OCI-LY1 (cell line): ENCODE measurements around the gene AGPAT1.

ENCODE experiments used
- H2AFZ ChIP-seq: fragments of 200-600 bp; sonication (generic), shearing (Covaris generic); 2 replicates; pipeline ENCODE4 v1.6.0; 2014; ENCODE audit warnings: antibody characterized with exemption, mild to moderate bottlenecking, low read length
- H3F3A ChIP-seq: fragments of 200-600 bp; sonication (generic), shearing (Covaris generic); 2 replicates; pipeline ENCODE4 v1.6.0; 2014; ENCODE audit warnings: mild to moderate bottlenecking, antibody characterized with exemption, low read length, moderate library complexity; ENCODE audit not compliant: insufficient read depth
- H3K27ac ChIP-seq: fragments of 200-600 bp; sonication (generic); 2 replicates; pipeline ENCODE4 v1.5.1; 2014; ENCODE audit warnings: low read length, mixed run types, mild to moderate bottlenecking, low read depth; ENCODE audit not compliant: poor library complexity, severe bottlenecking
- H3K27me3 ChIP-seq: fragments of 200-600 bp; sonication (generic); 2 replicates; pipeline ENCODE4 v1.6.0; 2014; ENCODE audit warnings: antibody characterized with exemption, mild to moderate bottlenecking, low read length, moderate library complexity; ENCODE audit not compliant: insufficient read depth
- H3K36me3 ChIP-seq: fragments of 200-600 bp; sonication (generic); 2 replicates; pipeline ENCODE4 v1.6.1; 2014; ENCODE audit warnings: mild to moderate bottlenecking, antibody characterized with exemption, low read length, moderate library complexity, mixed read lengths; ENCODE audit not compliant: insufficient read depth
- H3K4me1 ChIP-seq: fragments of 200-600 bp; sonication (generic); 2 replicates; pipeline ENCODE4 v1.5.1; 2014; ENCODE audit warnings: mild to moderate bottlenecking, low read length, moderate library complexity; ENCODE audit not compliant: insufficient read depth, severe bottlenecking
- H3K4me2 ChIP-seq: fragments of 200-600 bp; sonication (generic), shearing (Covaris generic); 2 replicates; pipeline ENCODE4 v1.6.1; 2014; ENCODE audit warnings: low read length
- H3K4me3 ChIP-seq: fragments of 200-600 bp; sonication (generic); 2 replicates; pipeline ENCODE4 v1.5.1; 2014; ENCODE audit warnings: low read length, low read depth, mild to moderate bottlenecking, mixed read lengths; ENCODE audit not compliant: poor library complexity, severe bottlenecking
- H3K79me2 ChIP-seq: fragments of 200-600 bp; shearing (Covaris generic); 2 replicates; pipeline ENCODE4 v1.6.1; 2016; ENCODE audit warnings: mixed run types, low read length, mixed read lengths; ENCODE audit not compliant: insufficient read depth
- H3K9ac ChIP-seq: fragments of 200-600 bp; sonication (generic), shearing (Covaris generic); 2 replicates; pipeline ENCODE4 v1.6.1; 2014; ENCODE audit warnings: mild to moderate bottlenecking, low read length, mixed read lengths
- H3K9me2 ChIP-seq: fragments of 200-600 bp; sonication (generic), shearing (Covaris generic); 2 replicates; pipeline ENCODE4 v1.6.1; 2014; ENCODE audit warnings: low read depth, mild to moderate bottlenecking, low read length, mixed read lengths
- H3K9me3 ChIP-seq: fragments of 200-600 bp; shearing (Covaris generic); 2 replicates; pipeline ENCODE4 v1.6.1; 2014; ENCODE audit warnings: low read length, mixed read lengths
- H4K20me1 ChIP-seq: fragments of 200-600 bp; sonication (generic), shearing (Covaris generic); 2 replicates; pipeline ENCODE4 v1.6.0; 2016; ENCODE audit warnings: mild to moderate bottlenecking, low read length; ENCODE audit not compliant: insufficient read depth
- CTCF ChIP-seq: fragments of 200-600 bp; sonication (generic), shearing (Covaris generic); IDR thresholded peaks from 2 replicates; pipeline ENCODE4 v1.5.1; 2017; ENCODE audit warnings: mild to moderate bottlenecking, antibody characterized with exemption, low read length, moderate library complexity, mixed read lengths
- EZH2 ChIP-seq: fragments of 200-600 bp; sonication (generic), shearing (Covaris generic); IDR thresholded peaks from 2 replicates; pipeline ENCODE4 v1.8.0; 2017; ENCODE audit warnings: borderline replicate concordance, mixed run types, mild to moderate bottlenecking, antibody characterized with exemption, low read length, moderate library complexity, mixed read lengths

Gene AGPAT1

GRCh38 chr6:32139590-32139989 lies 36.3 kb downstream of the AGPAT1 start:
- Histone ChIP-seq H2AFZ (no peak overlapping the region), H3K9me2 (no peaks in the 10 kb centered on the region), H4K20me1 (no peaks in the 10 kb centered on the region), H3K9ac (no peak overlapping the region), H3K79me2 (no peaks in the 10 kb centered on the region), H3K4me3 (no peak overlapping the region), H3K9me3 (no peaks in the 10 kb centered on the region), H3K4me2 (no peak overlapping the region), H3K36me3 (no peaks in the 10 kb centered on the region), H3K27ac (no peak overlapping the region), H3K27me3 (no peaks in the 10 kb centered on the region), H3F3A (no peaks in the 10 kb centered on the region), H3K4me1 (no peaks in the 10 kb centered on the region)
- no peak for TF ChIP-seq CTCF
- TF ChIP-seq EZH2: no peak

- H3K27ac ChIP-seq: no peak overlapping the region
- no peaks in the 10 kb centered on the region for H3K4me1 ChIP-seq
- TF ChIP-seq EZH2: no peak
- no peak for TF ChIP-seq CTCF
- H3K27me3 ChIP-seq: no peaks in the 10 kb centered on the region
- H3K4me2 ChIP-seq: no peak overlapping the region
- H3K4me3 ChIP-seq: no peak overlapping the region
- H3K9me2 ChIP-seq: no peaks in the 10 kb centered on the region
- no peaks in the 10 kb centered on the region for H3K79me2 ChIP-seq
- H3K9ac ChIP-seq: no peak overlapping the region
- H3K36me3 ChIP-seq: no peaks in the 10 kb centered on the region
- H2AFZ ChIP-seq: no peak overlapping the region
- H3F3A ChIP-seq: no peaks in the 10 kb centered on the region
- no peaks in the 10 kb centered on the region for H4K20me1 ChIP-seq
- H3K9me3 ChIP-seq: no peaks in the 10 kb centered on the region
These were observed 38.4 kb downstream of the AGPAT1 start for GRCh38 chr6:32137454-32137853.

- no peaks in the 10 kb centered on the region for H3K9me3 ChIP-seq
- H3K4me2 ChIP-seq: no peak overlapping the region
- H2AFZ ChIP-seq: no peak overlapping the region
- no peaks in the 10 kb centered on the region for H3K27me3 ChIP-seq
- H3K36me3 ChIP-seq: no peaks in the 10 kb centered on the region
- no peak overlapping the region for H3K9ac ChIP-seq
- 0 out of 2 replicates have a peak, but pooled peaks cover 4% of the 10 kb centered on the region for H3F3A ChIP-seq
- no peak for TF ChIP-seq CTCF
- TF ChIP-seq EZH2: no peak
- H3K9me2 ChIP-seq: no peaks in the 10 kb centered on the region
- H4K20me1 ChIP-seq: no peaks in the 10 kb centered on the region
- no peak overlapping the region for H3K4me3 ChIP-seq
- peaks cover 12% of the 10 kb centered on the region for H3K4me1 ChIP-seq
- no peaks in the 10 kb centered on the region for H3K79me2 ChIP-seq
- no peak overlapping the region for H3K27ac ChIP-seq
These were observed 42.1 kb downstream of the AGPAT1 start for GRCh38 chr6:32133786-32134185.
